Heart left ventricle (tissue), 16 donors: ENCODE results near the gene HSFX3. TPM values are rescaled to one million over a fixed set of nuclear protein-coding genes. Genes with fewer than 3 reads are reported as not detected.
A peak's percentile ranks its signal among the peaks of the same experiment; 100 is the strongest.

Experiments used
- ATAC-seq, 4 donors: fragments of 200-7000 bp; cut with Tn5 transposase; one replicate each; pipeline ENCODE4 v1.9.1; 2020 to 2022; ENCODE audit warnings: moderate library complexity in 4 of 4, mild to moderate bottlenecking in 3 of 4, moderate number of reproducible peaks in 1 of 4
- DNase-seq, 5 donors: peaks; one replicate each; pipeline ENCODE4 v3.0.0-alpha.2; 2020
- H3K27ac ChIP-seq, 12 donors: fragments of 200-600 bp; sonication (generic) in 4 of 12; one replicate each; pipeline versions ENCODE4 v1.5.0 to v1.8.0; 2016 to 2022; ENCODE audit warnings: mild to moderate bottlenecking in 2 of 12
- H3K27me3 ChIP-seq, 9 donors: fragments of 200-600 bp; sonication (generic) in 2 of 9; one replicate each; pipeline versions ENCODE4 v1.5.1 to v1.8.0; 2016 to 2022; ENCODE audit warnings: mild to moderate bottlenecking in 3 of 9
- H3K36me3 ChIP-seq, 9 donors: fragments of 200-600 bp; sonication (generic) in 2 of 9; one replicate each; pipeline versions ENCODE4 v1.5.0 to v1.8.0; 2018 to 2022; ENCODE audit warnings: mild to moderate bottlenecking in 2 of 9
- H3K4me1 ChIP-seq, 12 donors: fragments of 200-600 bp; sonication (generic) in 4 of 12; one replicate each; pipeline versions ENCODE4 v1.5.0 to v1.8.0; 2016 to 2022; ENCODE audit warnings: mild to moderate bottlenecking in 3 of 12
- H3K4me3 ChIP-seq, 12 donors: fragments of 200-600 bp; sonication (generic) in 4 of 12; one replicate each; pipeline versions ENCODE4 v1.5.0 to v1.8.0; 2017 to 2022; ENCODE audit warnings: mild to moderate bottlenecking in 9 of 12, moderate library complexity in 4 of 12
- H3K9me3 ChIP-seq, 12 donors: fragments of 200-600 bp; sonication (generic) in 4 of 12; one replicate each; pipeline versions ENCODE4 v1.5.0 to v1.8.0; 2016 to 2022; ENCODE audit warnings: mild to moderate bottlenecking in 1 of 12
- POLR2A ChIP-seq, 2 donors: fragments of 450-650 bp; IDR thresholded peaks; one replicate each; pipeline ENCODE4 v1.6.1; 2017; ENCODE audit warnings: antibody characterized with exemption in 2 of 2, mild to moderate bottlenecking in 2 of 2, moderate library complexity in 2 of 2
- WGBS, 4 donors: extraction: QIAGEN DNeasy Blood & Tissue Kit in 2 of 4; methylation state at CpG; one replicate each; pipeline versions ENCODE4 v1.1.5 to v1.1.7; 2013 to 2018; 5-methylcytosine and 5-hydroxymethylcytosine counted together
- intact Hi-C, 10 donors: fragments of 100-400 bp; cut with DNase I; formaldehyde crosslinking; loops; one replicate each; pipeline versions ENCODE4 v1.11.1 to v1.14.2; 2022
- polyA plus RNA-seq, 2 donors: library from polyadenylated mRNA; stranded (reverse); fragments of 200-250 nt; gene quantifications; one replicate each; pipeline ENCODE4 v1.2.3, GENCODE V29; 2013
- total RNA-seq, 9 donors: library from RNA; depleted of rRNA in 2 of 9; stranded (reverse); fragments of >200 nt in 2 of 9; fragmentation: NEBNext Ultra II Directional in 3 of 9; extraction: Animal tissue kit (Norgen Biotek cat#: 25700) in 3 of 9; gene quantifications; one replicate each; pipeline versions ENCODE4 v1.1.0 to v1.2.4, GENCODE V29; 2016 to 2023
- TF ChIP-seq, protein P1 (sequence below), 12 donors: fragments of 200-600 bp; sonication (generic) in 4 of 12; IDR thresholded peaks; one replicate each; pipeline versions ENCODE4 v1.5.0 to v1.8.0; 2018 to 2022; ENCODE audit warnings: antibody characterized with exemption in 12 of 12, mild to moderate bottlenecking in 5 of 12
- donor health status: ischemic (EF 13 %, LVEDD 7.1; RV severe dilation, severe dysfunction).
- donor health status: healthy with polysubstance abuse.
- donor health status: DM: no; HTN: yes; CAD: no.
- donor health status: DM: no; HTN: no; CAD: no.
- donor health status: ischemic (EF 25% LVEDD 6.9; RV normal size, moderate dysfunction).
- donor health status: ischemic (EF 25% LVEDD 5.7; RV mildly dilated, moderate dysfunction).
- donor health status: healthy.
- donor health status: DM: yes; HTN: yes; CAD: no.
- donor health status: ischemic (EF 35%, LVEDD 5.7; RV mildly dilated, moderate dysfunction).
- donor health status: nonischemic (EF 11% LVEDD 7.7; RV severe dilation, severe dysfunction).
- donor health status: DM: yes; HTN: yes; CAD: no.
- donor health status: PGD.
- donor health status: ischemic (EF 29% LVEDD 5.4; RV normal size, mild dysfunction).
- donor health status: nonischemic (EF 23%, LVEDD 6.1; RV moderate dilation, normal function).

Gene HSFX3
- total and polyA plus RNA-seq, 11 donors: 0.23 to 0.49 (median 0.32) TPM; not detected in 8

DNA sequence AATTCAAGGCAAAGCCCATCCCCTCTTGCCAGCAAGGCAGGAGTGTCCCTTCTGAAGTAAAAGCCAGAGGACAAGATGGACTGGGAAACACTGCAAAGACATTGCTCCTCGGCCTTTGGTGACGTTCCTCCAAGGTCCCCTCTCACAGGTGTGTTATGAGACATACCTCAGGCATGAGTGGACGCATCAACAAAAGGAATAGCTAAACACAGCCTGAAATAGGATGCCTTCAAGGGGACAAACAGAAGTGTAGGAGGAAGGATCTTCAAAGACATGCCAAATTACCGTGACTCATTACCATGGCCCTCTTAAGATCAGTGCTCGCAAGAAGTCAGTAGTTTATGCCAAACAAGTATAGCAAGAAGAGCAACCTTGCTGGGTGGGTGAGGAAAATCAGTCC, 38.6 kb downstream of the HSFX3 start:
- Histone ChIP-seq H3K9me3 (no peaks in the 10 kb centered on the region), H3K27me3 (peaks cover 0 to 9% (median 0%) of the 10 kb centered on the region in 9 donors), H3K4me1 (peaks cover 0 to 19% (median 0%) of the 10 kb centered on the region in 12 donors), H3K4me3 (no peak overlapping the region), H3K36me3 (no peaks in the 10 kb centered on the region), H3K27ac (no peak overlapping the region)
- TF ChIP-seq, protein P1, sequence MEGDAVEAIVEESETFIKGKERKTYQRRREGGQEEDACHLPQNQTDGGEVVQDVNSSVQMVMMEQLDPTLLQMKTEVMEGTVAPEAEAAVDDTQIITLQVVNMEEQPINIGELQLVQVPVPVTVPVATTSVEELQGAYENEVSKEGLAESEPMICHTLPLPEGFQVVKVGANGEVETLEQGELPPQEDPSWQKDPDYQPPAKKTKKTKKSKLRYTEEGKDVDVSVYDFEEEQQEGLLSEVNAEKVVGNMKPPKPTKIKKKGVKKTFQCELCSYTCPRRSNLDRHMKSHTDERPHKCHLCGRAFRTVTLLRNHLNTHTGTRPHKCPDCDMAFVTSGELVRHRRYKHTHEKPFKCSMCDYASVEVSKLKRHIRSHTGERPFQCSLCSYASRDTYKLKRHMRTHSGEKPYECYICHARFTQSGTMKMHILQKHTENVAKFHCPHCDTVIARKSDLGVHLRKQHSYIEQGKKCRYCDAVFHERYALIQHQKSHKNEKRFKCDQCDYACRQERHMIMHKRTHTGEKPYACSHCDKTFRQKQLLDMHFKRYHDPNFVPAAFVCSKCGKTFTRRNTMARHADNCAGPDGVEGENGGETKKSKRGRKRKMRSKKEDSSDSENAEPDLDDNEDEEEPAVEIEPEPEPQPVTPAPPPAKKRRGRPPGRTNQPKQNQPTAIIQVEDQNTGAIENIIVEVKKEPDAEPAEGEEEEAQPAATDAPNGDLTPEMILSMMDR (IDR thresholded peaks at IDR 0.05): no peak
- no peak for TF ChIP-seq POLR2A (IDR thresholded peaks at IDR 0.05)
- no peak for DNase-seq
- intact Hi-C loops: loop anchor here in 1 of 10 donors (5.0 kb wide), 1 partner anchor 366 kb away; no protein-coding TSS in a partner anchor
- no peak for ATAC-seq
- 77 to 93% (median 83%) methylated on average over 5 of the region's 5 CpGs for WGBS, 4 donors

DNA sequence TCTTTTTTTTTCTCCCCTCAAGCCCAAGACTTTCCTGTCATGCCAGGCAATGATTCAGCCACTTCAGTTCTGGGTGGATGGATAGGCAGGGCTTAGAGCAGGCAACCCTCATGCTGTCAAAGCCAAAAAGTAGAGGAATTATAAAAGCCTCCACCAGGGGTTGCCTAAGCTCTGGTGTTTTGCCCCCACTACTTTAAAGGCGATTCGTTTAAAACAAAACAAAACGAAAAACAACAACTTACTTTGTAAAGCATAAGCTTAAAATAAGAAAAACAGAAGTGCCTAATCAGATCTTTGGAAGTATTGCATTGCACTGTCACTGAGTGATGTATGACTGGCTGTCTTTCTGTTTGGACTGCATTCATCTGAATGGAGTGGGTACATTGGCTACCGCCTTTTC, 39.3 kb downstream of the HSFX3 start:
- Histone ChIP-seq H3K27me3 (peaks cover 0 to 9% (median 0%) of the 10 kb centered on the region in 9 donors), H3K27ac (no peak overlapping the region), H3K36me3 (no peaks in the 10 kb centered on the region), H3K9me3 (no peaks in the 10 kb centered on the region), H3K4me3 (no peak overlapping the region), H3K4me1 (peaks cover 0 to 22% (median 2%) of the 10 kb centered on the region in 12 donors)
- ATAC-seq (no peak), DNase-seq (no peak)
- intact Hi-C loops: loop anchor here in 1 of 10 donors (5.0 kb wide), 1 partner anchor 367 kb away; no protein-coding TSS in a partner anchor
- WGBS, 4 donors: 37 to 47% (median 43%) methylated on average over 4 of the region's 4 CpGs
- TF ChIP-seq POLR2A (IDR thresholded peaks at IDR 0.05): no peak
- TF ChIP-seq, protein P1 (IDR thresholded peaks at IDR 0.05): peak in 2 of 12 donors; percentile 8 to 10

DNA sequence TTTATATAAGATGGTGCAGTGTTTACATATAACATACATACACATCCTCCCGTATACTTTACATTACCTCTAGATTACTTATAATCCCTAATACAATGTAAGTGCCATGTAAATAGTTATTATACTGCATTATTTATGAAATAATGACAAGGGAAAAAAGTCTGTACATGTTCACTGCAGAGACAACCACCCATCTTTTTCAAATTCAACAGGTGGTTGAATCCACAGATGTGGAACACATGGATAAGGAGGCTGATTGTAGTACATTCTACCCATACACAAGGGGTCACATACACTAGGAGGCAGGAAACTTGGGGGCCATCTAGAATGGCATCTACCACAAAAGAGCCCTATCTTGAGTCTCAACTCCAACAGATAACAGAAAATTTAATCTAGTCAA, 41.3 kb downstream of the HSFX3 start:
- no peak for DNase-seq
- Histone ChIP-seq H3K4me1 (peaks cover 0 to 20% (median 3%) of the 10 kb centered on the region in 12 donors), H3K27me3 (peaks cover 0 to 9% (median 0%) of the 10 kb centered on the region in 9 donors), H3K27ac (no peak overlapping the region), H3K9me3 (no peaks in the 10 kb centered on the region), H3K36me3 (no peaks in the 10 kb centered on the region), H3K4me3 (no peak overlapping the region)
- no peak for ATAC-seq
- TF ChIP-seq, protein P1 (IDR thresholded peaks at IDR 0.05): no peak
- no peak for TF ChIP-seq POLR2A (IDR thresholded peaks at IDR 0.05)
- intact Hi-C loops: no loop called here
- WGBS, 4 donors: 77 to 88% (median 83%) methylated on average over 1 of the region's 1 CpG

- DNase-seq (no peak), ATAC-seq (no peak)
- no peaks in the 10 kb centered on the region for H3K9me3 ChIP-seq
- TF ChIP-seq, protein P1 (IDR thresholded peaks at IDR 0.05): no peak
- TF ChIP-seq POLR2A (IDR thresholded peaks at IDR 0.05): no peak
- WGBS, 4 donors: 78 to 97% (median 87%) methylated on average over 2 of the region's 2 CpGs
- H3K4me1 ChIP-seq: peaks cover 0 to 22% (median 3%) of the 10 kb centered on the region in 12 donors
- intact Hi-C loops: no loop called here
- no peak overlapping the region for H3K4me3 ChIP-seq
- H3K27ac ChIP-seq: no peak overlapping the region
- peaks cover 0 to 9% (median 0%) of the 10 kb centered on the region in 9 donors for H3K27me3 ChIP-seq
- H3K36me3 ChIP-seq: peaks cover 0 to 14% (median 5%) of the 10 kb centered on the region in 9 donors
Observed at GRCh38 chrX:149506349-149506748, 43.4 kb downstream of the HSFX3 start.
